ENCODE data around the gene ZBTB7C. TPM values are rescaled to one million over a fixed set of nuclear protein-coding genes. Genes with fewer than 3 reads are reported as not detected.

Gene ZBTB7C
- total RNA-seq, 1 experiment from 2014 or later, result 0.33 TPM

DNA sequence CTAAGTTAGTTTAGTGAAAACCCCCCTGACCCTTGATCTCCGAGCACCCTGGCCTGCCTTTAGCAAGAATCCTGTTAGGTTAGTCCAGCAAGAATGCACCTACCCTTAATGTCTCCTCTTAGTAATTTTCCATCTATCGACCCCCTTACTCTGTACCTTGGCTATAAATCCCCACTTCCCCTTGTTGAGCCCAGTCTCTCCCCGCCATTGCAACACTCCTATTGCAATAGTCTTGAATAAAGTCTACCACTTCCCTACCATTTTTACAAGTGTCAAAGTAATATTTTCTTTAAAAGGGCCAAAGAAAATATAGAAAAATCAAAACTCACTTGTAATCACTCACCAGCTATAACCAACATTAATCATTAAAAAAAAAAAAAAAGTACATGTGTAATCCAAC is 4.2 kb upstream of the ZBTB7C start:
- TF ChIP-seq, protein P1, sequence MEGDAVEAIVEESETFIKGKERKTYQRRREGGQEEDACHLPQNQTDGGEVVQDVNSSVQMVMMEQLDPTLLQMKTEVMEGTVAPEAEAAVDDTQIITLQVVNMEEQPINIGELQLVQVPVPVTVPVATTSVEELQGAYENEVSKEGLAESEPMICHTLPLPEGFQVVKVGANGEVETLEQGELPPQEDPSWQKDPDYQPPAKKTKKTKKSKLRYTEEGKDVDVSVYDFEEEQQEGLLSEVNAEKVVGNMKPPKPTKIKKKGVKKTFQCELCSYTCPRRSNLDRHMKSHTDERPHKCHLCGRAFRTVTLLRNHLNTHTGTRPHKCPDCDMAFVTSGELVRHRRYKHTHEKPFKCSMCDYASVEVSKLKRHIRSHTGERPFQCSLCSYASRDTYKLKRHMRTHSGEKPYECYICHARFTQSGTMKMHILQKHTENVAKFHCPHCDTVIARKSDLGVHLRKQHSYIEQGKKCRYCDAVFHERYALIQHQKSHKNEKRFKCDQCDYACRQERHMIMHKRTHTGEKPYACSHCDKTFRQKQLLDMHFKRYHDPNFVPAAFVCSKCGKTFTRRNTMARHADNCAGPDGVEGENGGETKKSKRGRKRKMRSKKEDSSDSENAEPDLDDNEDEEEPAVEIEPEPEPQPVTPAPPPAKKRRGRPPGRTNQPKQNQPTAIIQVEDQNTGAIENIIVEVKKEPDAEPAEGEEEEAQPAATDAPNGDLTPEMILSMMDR (conservative IDR thresholded peaks at IDR 0.05), result no peak
- Histone ChIP-seq H4K20me1 (ENCODE audit: control insufficient read depth, insufficient read depth, insufficient read length) (no peaks in the 10 kb centered on the region), H2AFZ (ENCODE audit: low read length) (no peak overlapping the region), H3K14ac (ENCODE audit: insufficient read depth, low read length) (no peak overlapping the region), H3T11ph (ENCODE audit: low read length) (no peak overlapping the region), H3K79me1 (ENCODE audit: insufficient read depth, low read depth, low read length, poor library complexity, severe bottlenecking) (no peaks in the 10 kb centered on the region), H4K5ac (ENCODE audit: insufficient read length, low read depth, low read length) (no peak overlapping the region), H3K23me2 (ENCODE audit: insufficient read length, low read depth, low read length, poor library complexity, severe bottlenecking) (peaks cover 9% of the 10 kb centered on the region), H2BK5ac (ENCODE audit: insufficient read length, low read length) (no peak overlapping the region), H4K8ac (replicated peaks; ENCODE audit: insufficient read length, low read depth, low read length) (no peak overlapping the region), H2AK5ac (ENCODE audit: insufficient read length, low read length) (no peak overlapping the region), H3K56ac (ENCODE audit: insufficient read length, low read depth, low read length) (no peak overlapping the region), H3K18ac (ENCODE audit: insufficient read length, low read depth, low read length) (no peak overlapping the region), H3K9me3 (ENCODE audit: control insufficient read depth, low read depth, low read length) (no peaks in the 10 kb centered on the region), H3K4me2 (ENCODE audit: insufficient read depth, insufficient read length, low read length) (no peak overlapping the region), H4K91ac (ENCODE audit: insufficient read length, low read depth, low read length) (no peak overlapping the region), H3K27ac (ENCODE audit: insufficient read length, low read depth, low read length) (no peak overlapping the region), H2BK120ac (ENCODE audit: low read depth, low read length, poor library complexity, severe bottlenecking) (no peak overlapping the region), H3K4ac (ENCODE audit: low read depth, low read length) (no peak overlapping the region), H3K4me1 (ENCODE audit: insufficient read depth, low read length) (no peaks in the 10 kb centered on the region), H2BK20ac (ENCODE audit: low read depth, low read length, poor library complexity, severe bottlenecking) (no peak overlapping the region), H3K23ac (ENCODE audit: insufficient read length, low read depth, low read length) (no peak overlapping the region), H3K9ac (ENCODE audit: extremely low read depth, insufficient read length, low read length) (no peak overlapping the region), H3K27me3 (ENCODE audit: insufficient read depth, low read length) (peaks cover 16% of the 10 kb centered on the region), H3K79me2 (ENCODE audit: insufficient read depth, low read length) (no peaks in the 10 kb centered on the region), H2BK12ac (ENCODE audit: insufficient read length, low read depth, low read length) (no peak overlapping the region), H2BK15ac (ENCODE audit: low read depth, low read length) (no peak overlapping the region)
- peaks cover 74% of the 10 kb centered on the region for H3K27me3 Mint-ChIP-seq (ENCODE audit: low read depth)
- DNase-seq, result no peak
- no peak overlapping the region for H3K4me3 Mint-ChIP-seq
- H3K9me3 Mint-ChIP-seq, result peaks cover 0 to 3% of the 10 kb centered on the region in 2 experiments; a peak in 1 of 5 replicates
- no CpG with 5 or more reads among the region's 3 CpGs for WGBS (ENCODE audit: extremely low coverage, insufficient read length, low lambda C conversion rate)
- peaks cover 5 to 8% of the 10 kb centered on the region in 2 experiments for H3K4me1 Mint-ChIP-seq
- no peak overlapping the region for H3K27ac Mint-ChIP-seq
- no peaks in the 10 kb centered on the region; a peak in 1 of 7 replicates for H3K36me3 Mint-ChIP-seq (ENCODE audit: insufficient read depth in 1 of 3, low read depth in 3 of 3)

All from H9 (cell line).